Anterior cingulate cortex (tissue), 58 donors: ENCODE measurements around the gene TMEM74B.
"Not testable (repeated sequence)": the region's sequence is repeated elsewhere in the genome, so short reads cannot be mapped to it uniquely, and the experiment has no call there.

Experiments used
- DNase-seq, 58 donors: peaks; one replicate each; lab custom pipeline; 2025; lab: John Stamatoyannopoulos, UW

TMEM74B gene

GRCh38 chr20:1184638-1185315 lies at the start of gene TMEM74B:
TMEM74B (minus strand) TSS chr20:1184981; CDS start chr20:1183801, 1,180 bp downstream.
- DNase-seq: peak in 3 of 58 donors; percentile 5 to 43 (median 14)

GRCh38 chr20:1232286-1233111 lies 47.7 kb upstream of the TMEM74B start:
- no peak for DNase-seq

- DNase-seq: no peak
Measured at GRCh38 chr20:1229541-1229940, 44.8 kb upstream of the TMEM74B start.

GRCh38 chr20:1225783-1226654 lies 41.2 kb upstream of the TMEM74B start, which contains the start of gene RAD21L1:
RAD21L1 (plus strand) TSS chr20:1226044; CDS start chr20:1228454, 2,410 bp downstream.
- peak in 54 of 58 donors; percentile 7 to 93 (median 72) for DNase-seq

- peak in 1 of 58 donors; percentile 50 for DNase-seq
Measured at GRCh38 chr20:1225263-1225782, 40.5 kb upstream of the TMEM74B start.

GRCh38 chr20:1224205-1224890 lies 39.6 kb upstream of the TMEM74B start:
- no peak for DNase-seq

GRCh38 chr20:1222750-1223149 lies 38.0 kb upstream of the TMEM74B start:
- DNase-seq: not testable (repeated sequence)

GRCh38 chr20:1216527-1217427 lies 32.0 kb upstream of the TMEM74B start:
- DNase-seq: not testable (repeated sequence)

- DNase-seq: no peak
Measured at GRCh38 chr20:1215386-1216170, 30.8 kb upstream of the TMEM74B start.

- no peak for DNase-seq
Measured at GRCh38 chr20:1214838-1215261, 30.1 kb upstream of the TMEM74B start.

GRCh38 chr20:1212607-1213396 lies 28.0 kb upstream of the TMEM74B start:
- peak in 50 of 58 donors; percentile 4 to 77 (median 34) for DNase-seq

GRCh38 chr20:1212023-1212422 lies 27.2 kb upstream of the TMEM74B start:
- no peak for DNase-seq

GRCh38 chr20:1210501-1210900 lies 25.7 kb upstream of the TMEM74B start:
- DNase-seq: no peak

GRCh38 chr20:1209447-1210387 lies 24.9 kb upstream of the TMEM74B start:
- DNase-seq: no peak

- DNase-seq: no peak
Measured at GRCh38 chr20:1207293-1207878, 22.6 kb upstream of the TMEM74B start.
